Activated CD4-positive, alpha-beta T cell treated with anti-CD3 and anti-CD28 coated beads, Interleukin-2, amount 10 ng/mL, durations not matched to agents 7 days and 5 days (primary cell): ENCODE results near the gene PCP2. TPM values are rescaled to one million over a fixed set of nuclear protein-coding genes. Genes with fewer than 3 reads are reported as not detected.
A peak's percentile ranks its signal among the peaks of the same experiment; 100 is the strongest.

ENCODE experiments used
- CTCF ChIA-PET: fragments of 350-600 bp; sonication (Branson Sonifier 250); formaldehyde crosslinking; loops from one replicate; lab custom pipeline; 2021; ENCODE audit warnings: antibody characterized with exemption; lab: Charles Lee
- POLR2A ChIA-PET: fragments of 350-600 bp; sonication (Branson Sonifier 250); formaldehyde crosslinking; loops from one replicate; lab custom pipeline; 2021; ENCODE audit warnings: antibody characterized with exemption; lab: Charles Lee
- DNase-seq: peaks from one replicate; pipeline ENCODE4 v3.0.0-alpha.2; 2020
- H3K27ac Mint-ChIP-seq: one replicate; pipeline ENCODE4 v1.8.0; 2021; ENCODE audit warnings: mild to moderate bottlenecking, moderate library complexity, mixed read lengths
- H3K27me3 Mint-ChIP-seq: one replicate; pipeline ENCODE4 v1.8.0; 2021; ENCODE audit warnings: mixed read lengths
- H3K36me3 Mint-ChIP-seq: one replicate; pipeline ENCODE4 v1.8.0; 2021; ENCODE audit warnings: low read depth, mixed read lengths
- H3K4me1 Mint-ChIP-seq: one replicate; pipeline ENCODE4 v1.8.0; 2021; ENCODE audit warnings: mixed read lengths
- H3K4me3 Mint-ChIP-seq: one replicate; pipeline ENCODE4 v1.8.0; 2021; ENCODE audit warnings: mild to moderate bottlenecking, moderate library complexity, mixed read lengths
- H3K9me3 Mint-ChIP-seq: one replicate; pipeline ENCODE4 v1.8.0; 2021; ENCODE audit warnings: mixed read lengths
- microRNA-seq: library from miRNA; unstranded; fragments of <30 nt; microRNA quantifications from one replicate; pipeline ENCODE4 v1.2.0, GENCODE V29; 2021; ENCODE audit warnings: borderline microRNAs expressed, borderline replicate concordance
- total RNA-seq, 2 experiments: library from RNA; stranded (reverse); gene quantifications; one replicate each; pipeline ENCODE4 v1.2.3, GENCODE V29; 2021

The PCP2 gene
- total RNA-seq, 2 experiments from 2014 or later = 0.82 to 1.2 TPM

DNA sequence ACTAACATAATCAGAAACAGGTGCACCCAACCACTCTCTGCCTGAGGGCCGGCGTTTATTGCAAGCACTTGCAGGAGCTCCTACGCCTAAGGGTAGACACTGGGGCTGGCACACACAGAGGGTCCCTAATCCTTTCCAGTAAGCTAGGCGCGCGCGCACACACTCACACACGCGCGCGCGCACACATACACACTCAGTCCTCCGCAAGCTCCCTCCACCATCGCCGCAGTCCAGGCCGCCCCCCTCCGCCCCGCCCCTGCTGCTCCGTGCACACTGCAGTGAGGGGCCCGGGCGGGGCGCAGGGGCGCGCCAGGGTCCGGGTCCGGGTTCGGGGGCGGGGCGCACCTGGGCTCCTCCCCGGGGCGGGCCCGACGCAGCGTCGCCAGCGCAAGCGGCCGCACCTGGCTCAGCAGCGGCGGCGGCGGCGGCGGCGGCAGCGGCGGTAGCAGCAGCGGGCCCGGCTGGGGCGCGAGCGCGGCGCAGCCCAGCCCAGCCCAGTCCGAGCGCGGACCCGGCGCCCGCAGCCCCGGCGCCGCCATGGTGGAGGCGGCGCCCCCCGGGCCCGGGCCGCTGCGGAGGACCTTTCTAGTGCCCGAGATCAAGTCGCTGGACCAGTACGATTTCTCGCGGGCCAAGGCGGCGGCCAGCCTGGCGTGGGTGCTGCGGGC is 37.9 kb downstream of the PCP2 start, which contains the start of gene CAMSAP3:
TSS of gene CAMSAP3 (plus strand) at position 398 of the 668 bp plus-strand sequence. CDS start at position 538, 140 bp downstream.
- H3K27me3 Mint-ChIP-seq = peaks cover 40% of the 10 kb centered on the region
- H3K27ac Mint-ChIP-seq = no peak within 1 kb of the TSS
- ChIA-PET POLR2A (no interaction called here), CTCF (no interaction called here)
- peaks cover 4% of the 10 kb centered on the region for H3K4me1 Mint-ChIP-seq
- H3K4me3 Mint-ChIP-seq = peak within 1 kb of the TSS; percentile 65
- no peaks in the 10 kb centered on the region for H3K9me3 Mint-ChIP-seq
- DNase-seq = peak; percentile 41
- no peaks in the 10 kb centered on the region for H3K36me3 Mint-ChIP-seq

DNA sequence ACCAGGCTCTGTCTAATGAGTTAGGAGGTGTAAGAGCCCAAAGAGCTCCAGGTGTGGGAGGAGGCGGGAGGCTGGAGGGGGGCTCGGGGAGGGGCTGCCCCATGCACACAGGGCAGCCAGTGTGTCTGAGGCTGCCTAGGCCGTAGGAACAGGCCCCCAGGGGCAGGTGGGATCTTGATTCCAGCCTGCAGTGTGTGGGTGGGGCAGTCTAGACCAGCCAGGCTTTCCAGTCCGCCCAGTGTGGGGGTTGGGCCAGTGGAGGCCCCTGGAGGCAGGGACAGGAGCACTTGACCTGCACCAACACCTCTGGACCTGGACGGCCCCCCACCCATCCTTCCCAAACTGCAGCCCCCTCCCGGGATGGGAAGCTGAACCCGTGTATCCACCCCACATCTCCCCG is 43.3 kb downstream of the PCP2 start:
- CTCF ChIA-PET = interaction anchor here (1.3 kb wide), 1 partner anchor 22 kb away, joined by 4 read pairs; no protein-coding TSS in a partner anchor
- no peak for DNase-seq
- H3K36me3 Mint-ChIP-seq = no peaks in the 10 kb centered on the region
- no peak overlapping the region for H3K27ac Mint-ChIP-seq
- peaks cover 2% of the 10 kb centered on the region for H3K4me1 Mint-ChIP-seq
- H3K4me3 Mint-ChIP-seq = no peak overlapping the region
- H3K9me3 Mint-ChIP-seq = no peaks in the 10 kb centered on the region
- H3K27me3 Mint-ChIP-seq = peaks cover 14% of the 10 kb centered on the region
- POLR2A ChIA-PET = no interaction called here

DNA sequence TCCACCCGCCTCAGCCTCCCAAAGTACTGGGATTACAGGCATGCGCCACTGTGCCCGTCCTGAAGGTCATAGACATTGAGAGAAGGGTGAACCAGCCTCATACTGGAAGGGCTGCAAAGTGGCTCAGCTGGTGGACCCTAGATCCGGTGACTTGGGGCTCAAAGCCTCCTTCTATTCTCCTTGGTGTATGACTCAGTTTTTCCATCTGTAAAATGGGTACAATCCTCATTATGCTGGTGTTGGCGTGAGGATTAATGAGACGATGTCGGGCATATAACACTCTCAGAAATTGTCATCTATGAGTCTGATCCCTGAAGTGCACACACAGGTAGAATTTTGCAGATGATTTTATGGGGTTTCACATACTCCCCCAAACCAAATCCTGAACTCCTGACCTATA is 43.7 kb downstream of the PCP2 start:
- CTCF ChIA-PET = interaction anchor here (1.3 kb wide), 1 partner anchor 21 kb away, joined by 4 read pairs; no protein-coding TSS in a partner anchor
- no peak overlapping the region for H3K4me3 Mint-ChIP-seq
- no peaks in the 10 kb centered on the region for H3K36me3 Mint-ChIP-seq
- no peaks in the 10 kb centered on the region for H3K9me3 Mint-ChIP-seq
- POLR2A ChIA-PET = no interaction called here
- peaks cover 11% of the 10 kb centered on the region for H3K27me3 Mint-ChIP-seq
- H3K27ac Mint-ChIP-seq = no peak overlapping the region
- H3K4me1 Mint-ChIP-seq = no peaks in the 10 kb centered on the region
- no peak for DNase-seq

DNA sequence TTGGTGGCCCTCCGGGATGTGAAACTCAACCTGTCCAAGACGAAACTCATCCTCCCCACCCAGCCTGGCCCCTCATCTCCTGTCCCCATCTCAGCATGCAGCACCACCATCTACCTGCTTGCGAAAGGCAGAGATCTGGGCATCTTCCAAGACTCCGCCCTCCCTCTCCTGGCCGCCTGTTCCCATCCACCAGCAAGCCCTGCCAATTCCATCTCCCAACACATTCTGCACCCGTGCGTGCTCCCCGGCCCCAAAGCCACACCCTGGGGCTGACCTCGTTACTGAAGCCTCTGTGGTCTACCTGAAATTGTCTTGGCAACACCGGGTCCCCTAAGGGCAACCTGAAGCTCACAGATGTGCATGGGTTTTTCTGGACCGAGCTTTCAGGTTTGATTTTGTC is 51.1 kb downstream of the PCP2 start:
- no peak for DNase-seq
- Mint-ChIP-seq H3K27me3 (no peaks in the 10 kb centered on the region), H3K36me3 (no peaks in the 10 kb centered on the region), H3K4me3 (no peak overlapping the region), H3K9me3 (no peaks in the 10 kb centered on the region), H3K27ac (no peak overlapping the region), H3K4me1 (no peaks in the 10 kb centered on the region)
- ChIA-PET CTCF (interaction anchor here (0.6 kb wide), 2 partner anchors 14 to 362 kb away, joined by 3 to 7 read pairs; no protein-coding TSS in a partner anchor), POLR2A (no interaction called here)

Small RNA genes within 50 kb of the gene (microRNA-seq; reads per million reads assigned to microRNA genes)
- not detected for gene MIR6792

Other genes starting within 250 kb of the PCP2 start
- gene PEX11G, start 144.7 kb downstream of the PCP2 start, total RNA-seq = under 1 TPM; 0.46 to 0.67 TPM
- gene ZNF358, start 117.6 kb downstream of the PCP2 start, total RNA-seq = 1 to 10 TPM; 6.5 to 6.7 TPM
- 10 to 100 TPM; 13.2 to 14.8 TPM for gene MCOLN1, start 111.1 kb downstream of the PCP2 start, total RNA-seq
- gene PNPLA6, start 98.0 kb downstream of the PCP2 start, total RNA-seq = 100 to 1,000 TPM; 117 to 126 TPM
- under 1 TPM; 0.21 to 0.57 TPM for gene CAMSAP3, start 37.9 kb downstream of the PCP2 start, total RNA-seq
- 10 to 100 TPM; 46.0 to 50.0 TPM for gene XAB2, start 4.2 kb downstream of the PCP2 start, total RNA-seq
- 100 to 1,000 TPM; 108 to 169 TPM for gene PET100, start 3.9 kb downstream of the PCP2 start, total RNA-seq
- gene STXBP2, start 3.4 kb upstream of the PCP2 start, total RNA-seq = 100 to 1,000 TPM; 131 to 158 TPM
- not detected for gene RETN, start 35.3 kb upstream of the PCP2 start, total RNA-seq
- gene MCEMP1, start 43.4 kb upstream of the PCP2 start, total RNA-seq = not detected
- 100 to 1,000 TPM; 105 to 106 TPM for gene TRAPPC5, start 47.1 kb upstream of the PCP2 start, total RNA-seq
- under 1 TPM; 0.23 to 0.30 TPM for gene FCER2, start 68.4 kb upstream of the PCP2 start, total RNA-seq
- not detected for gene CLEC4G, start 98.4 kb upstream of the PCP2 start, total RNA-seq
- gene CD209, start 113.8 kb upstream of the PCP2 start, total RNA-seq = not detected
- gene CLEC4M, start 129.5 kb upstream of the PCP2 start, total RNA-seq = not detected
- 10 to 100 TPM in 1 of 2 experiments, 1 to 10 TPM in 1; 9.7 to 11.2 TPM for gene EVI5L, start 196.5 kb upstream of the PCP2 start, total RNA-seq
- under 1 TPM; 0.10 to 0.15 TPM for gene PRR36, start 240.7 kb upstream of the PCP2 start, total RNA-seq